Heart left ventricle (tissue), 16 donors: ENCODE measurements around the gene PLAA. TPM values are rescaled to one million over a fixed set of nuclear protein-coding genes. Genes with fewer than 3 reads are reported as not detected.
A peak's percentile ranks its signal among the peaks of the same experiment; 100 is the strongest.

Source experiments
- ATAC-seq, 4 donors: fragments of 200-7000 bp; cut with Tn5 transposase; one replicate each; pipeline ENCODE4 v1.9.1; 2020 to 2022; ENCODE audit warnings: moderate library complexity in 4 of 4, mild to moderate bottlenecking in 3 of 4, moderate number of reproducible peaks in 1 of 4
- DNase-seq, 5 donors: peaks; one replicate each; pipeline ENCODE4 v3.0.0-alpha.2; 2020
- H3K27ac ChIP-seq, 12 donors: fragments of 200-600 bp; sonication (generic) in 4 of 12; one replicate each; pipeline versions ENCODE4 v1.5.0 to v1.8.0; 2016 to 2022; ENCODE audit warnings: mild to moderate bottlenecking in 2 of 12
- H3K27me3 ChIP-seq, 9 donors: fragments of 200-600 bp; sonication (generic) in 2 of 9; one replicate each; pipeline versions ENCODE4 v1.5.1 to v1.8.0; 2016 to 2022; ENCODE audit warnings: mild to moderate bottlenecking in 3 of 9
- H3K36me3 ChIP-seq, 9 donors: fragments of 200-600 bp; sonication (generic) in 2 of 9; one replicate each; pipeline versions ENCODE4 v1.5.0 to v1.8.0; 2018 to 2022; ENCODE audit warnings: mild to moderate bottlenecking in 2 of 9
- H3K4me1 ChIP-seq, 12 donors: fragments of 200-600 bp; sonication (generic) in 4 of 12; one replicate each; pipeline versions ENCODE4 v1.5.0 to v1.8.0; 2016 to 2022; ENCODE audit warnings: mild to moderate bottlenecking in 3 of 12
- H3K4me3 ChIP-seq, 12 donors: fragments of 200-600 bp; sonication (generic) in 4 of 12; one replicate each; pipeline versions ENCODE4 v1.5.0 to v1.8.0; 2017 to 2022; ENCODE audit warnings: mild to moderate bottlenecking in 9 of 12, moderate library complexity in 4 of 12
- H3K9me3 ChIP-seq, 12 donors: fragments of 200-600 bp; sonication (generic) in 4 of 12; one replicate each; pipeline versions ENCODE4 v1.5.0 to v1.8.0; 2016 to 2022; ENCODE audit warnings: mild to moderate bottlenecking in 1 of 12
- POLR2A ChIP-seq, 2 donors: fragments of 450-650 bp; IDR thresholded peaks; one replicate each; pipeline ENCODE4 v1.6.1; 2017; ENCODE audit warnings: antibody characterized with exemption in 2 of 2, mild to moderate bottlenecking in 2 of 2, moderate library complexity in 2 of 2
- WGBS, 4 donors: extraction: QIAGEN DNeasy Blood & Tissue Kit in 2 of 4; methylation state at CpG; one replicate each; pipeline versions ENCODE4 v1.1.5 to v1.1.7; 2013 to 2018; 5-methylcytosine and 5-hydroxymethylcytosine counted together
- intact Hi-C, 10 donors: fragments of 100-400 bp; cut with DNase I; formaldehyde crosslinking; loops; one replicate each; pipeline versions ENCODE4 v1.11.1 to v1.14.2; 2022
- polyA plus RNA-seq, 2 donors: library from polyadenylated mRNA; stranded (reverse); fragments of 200-250 nt; gene quantifications; one replicate each; pipeline ENCODE4 v1.2.3, GENCODE V29; 2013
- total RNA-seq, 9 donors: library from RNA; depleted of rRNA in 2 of 9; stranded (reverse); fragments of >200 nt in 2 of 9; fragmentation: NEBNext Ultra II Directional in 3 of 9; extraction: Animal tissue kit (Norgen Biotek cat#: 25700) in 3 of 9; gene quantifications; one replicate each; pipeline versions ENCODE4 v1.1.0 to v1.2.4, GENCODE V29; 2016 to 2023
- TF ChIP-seq, protein P1 (sequence below), 12 donors: fragments of 200-600 bp; sonication (generic) in 4 of 12; IDR thresholded peaks; one replicate each; pipeline versions ENCODE4 v1.5.0 to v1.8.0; 2018 to 2022; ENCODE audit warnings: antibody characterized with exemption in 12 of 12, mild to moderate bottlenecking in 5 of 12
- donor health status: ischemic (EF 13 %, LVEDD 7.1; RV severe dilation, severe dysfunction).
- donor health status: healthy with polysubstance abuse.
- donor health status: DM: no; HTN: yes; CAD: no.
- donor health status: DM: no; HTN: no; CAD: no.
- donor health status: ischemic (EF 25% LVEDD 6.9; RV normal size, moderate dysfunction).
- donor health status: ischemic (EF 25% LVEDD 5.7; RV mildly dilated, moderate dysfunction).
- donor health status: healthy.
- donor health status: DM: yes; HTN: yes; CAD: no.
- donor health status: ischemic (EF 35%, LVEDD 5.7; RV mildly dilated, moderate dysfunction).
- donor health status: nonischemic (EF 11% LVEDD 7.7; RV severe dilation, severe dysfunction).
- donor health status: DM: yes; HTN: yes; CAD: no.
- donor health status: PGD.
- donor health status: ischemic (EF 29% LVEDD 5.4; RV normal size, mild dysfunction).
- donor health status: nonischemic (EF 23%, LVEDD 6.1; RV moderate dilation, normal function).

The PLAA gene
- total and polyA plus RNA-seq, 11 donors, result 9.1 to 42.5 (median 32.4) TPM

DNA sequence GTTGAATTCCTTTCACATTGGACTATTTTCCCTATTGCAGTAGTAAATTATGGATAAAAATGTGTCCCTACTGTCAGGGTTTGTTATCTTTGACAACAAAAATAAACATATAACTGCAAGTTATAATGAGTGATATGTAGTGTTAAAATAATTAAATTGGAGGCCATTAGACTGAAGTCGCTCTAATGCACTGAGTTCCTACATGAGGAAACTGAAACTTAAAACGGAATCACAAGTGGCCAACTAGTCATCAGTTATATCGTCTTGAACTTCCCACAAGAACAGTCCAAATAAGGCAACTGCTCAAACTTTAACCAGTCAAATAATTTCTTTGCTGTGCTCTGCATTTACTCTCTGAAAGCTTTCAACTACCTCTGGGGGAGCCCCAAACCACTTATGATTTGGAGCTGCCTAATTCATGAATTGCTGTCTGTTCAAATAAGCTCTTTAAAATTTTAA, 7.0 kb upstream of the PLAA start:
- Histone ChIP-seq H3K4me1 (peaks cover 0 to 24% (median 8%) of the 10 kb centered on the region in 12 donors), H3K27ac (peak overlapping the region in 2 of 12 donors; percentile 11 to 97), H3K36me3 (no peaks in the 10 kb centered on the region), H3K27me3 (no peaks in the 10 kb centered on the region), H3K9me3 (no peaks in the 10 kb centered on the region), H3K4me3 (peak overlapping the region in 1 of 12 donors; percentile 75)
- ATAC-seq (no peak), DNase-seq (no peak)
- TF ChIP-seq POLR2A (IDR thresholded peaks at IDR 0.05), result no peak
- TF ChIP-seq, protein P1, sequence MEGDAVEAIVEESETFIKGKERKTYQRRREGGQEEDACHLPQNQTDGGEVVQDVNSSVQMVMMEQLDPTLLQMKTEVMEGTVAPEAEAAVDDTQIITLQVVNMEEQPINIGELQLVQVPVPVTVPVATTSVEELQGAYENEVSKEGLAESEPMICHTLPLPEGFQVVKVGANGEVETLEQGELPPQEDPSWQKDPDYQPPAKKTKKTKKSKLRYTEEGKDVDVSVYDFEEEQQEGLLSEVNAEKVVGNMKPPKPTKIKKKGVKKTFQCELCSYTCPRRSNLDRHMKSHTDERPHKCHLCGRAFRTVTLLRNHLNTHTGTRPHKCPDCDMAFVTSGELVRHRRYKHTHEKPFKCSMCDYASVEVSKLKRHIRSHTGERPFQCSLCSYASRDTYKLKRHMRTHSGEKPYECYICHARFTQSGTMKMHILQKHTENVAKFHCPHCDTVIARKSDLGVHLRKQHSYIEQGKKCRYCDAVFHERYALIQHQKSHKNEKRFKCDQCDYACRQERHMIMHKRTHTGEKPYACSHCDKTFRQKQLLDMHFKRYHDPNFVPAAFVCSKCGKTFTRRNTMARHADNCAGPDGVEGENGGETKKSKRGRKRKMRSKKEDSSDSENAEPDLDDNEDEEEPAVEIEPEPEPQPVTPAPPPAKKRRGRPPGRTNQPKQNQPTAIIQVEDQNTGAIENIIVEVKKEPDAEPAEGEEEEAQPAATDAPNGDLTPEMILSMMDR (IDR thresholded peaks at IDR 0.05), result no peak
- 67 to 77% (median 75%) methylated on average over 3 of the region's 3 CpGs for WGBS, 4 donors
- intact Hi-C loops, result loop anchor here in 1 of 10 donors (10.0 kb wide), 1 partner anchor 571 kb away; the partner anchor contains the start of genes IFNK and MOB3B

DNA sequence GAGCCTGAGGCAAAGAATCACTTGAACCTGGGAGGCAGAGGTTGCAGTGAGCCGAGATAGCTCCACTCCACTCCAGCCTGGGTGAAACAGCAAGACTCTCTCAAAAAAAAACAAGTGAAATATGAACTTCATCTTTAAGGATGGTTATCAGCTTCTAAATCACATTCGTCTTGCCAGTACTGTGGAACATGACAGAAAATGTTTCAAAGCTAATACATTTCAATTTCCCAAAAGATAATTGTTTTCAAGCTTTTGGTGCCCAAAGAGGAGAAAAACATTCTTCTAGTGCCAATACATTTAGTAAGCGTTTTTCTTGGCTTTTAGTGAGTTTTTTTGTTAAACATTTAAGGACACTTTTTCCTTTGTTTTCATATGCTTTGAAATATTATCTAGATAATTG, 4.8 kb upstream of the PLAA start:
- H3K4me1 ChIP-seq, result peaks cover 0 to 23% (median 10%) of the 10 kb centered on the region in 12 donors
- H3K9me3 ChIP-seq, result no peaks in the 10 kb centered on the region
- ATAC-seq, result no peak
- no peak for DNase-seq
- H3K36me3 ChIP-seq, result no peaks in the 10 kb centered on the region
- H3K27ac ChIP-seq, result no peak overlapping the region
- no peak overlapping the region for H3K4me3 ChIP-seq
- no peak for TF ChIP-seq POLR2A (IDR thresholded peaks at IDR 0.05)
- TF ChIP-seq, protein P1 (IDR thresholded peaks at IDR 0.05), result no peak
- H3K27me3 ChIP-seq, result no peaks in the 10 kb centered on the region
- 78 to 85% (median 83%) methylated on average over 3 of the region's 3 CpGs for WGBS, 4 donors
- intact Hi-C loops, result loop anchor here in 1 of 10 donors (10.0 kb wide), 1 partner anchor 573 kb away; the partner anchor contains the start of genes IFNK and MOB3B

DNA sequence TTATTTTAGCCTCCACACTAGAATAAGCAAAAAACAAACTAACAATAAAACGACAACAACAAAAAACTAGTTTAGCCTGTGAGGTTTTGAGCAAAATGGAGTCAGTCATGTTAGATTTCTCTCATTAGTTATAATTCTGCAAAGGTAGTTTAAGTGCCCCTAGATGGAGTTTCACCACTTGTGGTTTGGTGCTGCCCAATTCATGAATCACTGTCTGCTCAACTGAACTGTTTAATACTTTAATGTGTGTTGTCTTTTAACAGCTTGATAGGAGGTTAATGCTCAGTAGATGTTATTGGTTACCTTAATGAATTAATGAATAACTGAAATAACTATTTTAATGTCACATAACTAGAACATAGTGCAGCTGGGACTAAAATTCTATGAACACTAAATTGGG, 3.5 kb upstream of the PLAA start:
- no peaks in the 10 kb centered on the region for H3K9me3 ChIP-seq
- no peak overlapping the region for H3K4me3 ChIP-seq
- no peak for TF ChIP-seq POLR2A (IDR thresholded peaks at IDR 0.05)
- TF ChIP-seq, protein P1 (IDR thresholded peaks at IDR 0.05), result no peak
- H3K36me3 ChIP-seq, result no peaks in the 10 kb centered on the region
- ATAC-seq (no peak), DNase-seq (no peak)
- H3K27ac ChIP-seq, result no peak overlapping the region
- intact Hi-C loops, result loop anchor here in 1 of 10 donors (10.0 kb wide), 1 partner anchor 574 kb away; the partner anchor contains the start of genes IFNK and MOB3B
- H3K4me1 ChIP-seq, result peaks cover 3 to 27% (median 15%) of the 10 kb centered on the region in 12 donors
- H3K27me3 ChIP-seq, result no peaks in the 10 kb centered on the region
- 83 to 97% (median 87%) methylated on average over 1 of the region's 1 CpG for WGBS, 4 donors

DNA sequence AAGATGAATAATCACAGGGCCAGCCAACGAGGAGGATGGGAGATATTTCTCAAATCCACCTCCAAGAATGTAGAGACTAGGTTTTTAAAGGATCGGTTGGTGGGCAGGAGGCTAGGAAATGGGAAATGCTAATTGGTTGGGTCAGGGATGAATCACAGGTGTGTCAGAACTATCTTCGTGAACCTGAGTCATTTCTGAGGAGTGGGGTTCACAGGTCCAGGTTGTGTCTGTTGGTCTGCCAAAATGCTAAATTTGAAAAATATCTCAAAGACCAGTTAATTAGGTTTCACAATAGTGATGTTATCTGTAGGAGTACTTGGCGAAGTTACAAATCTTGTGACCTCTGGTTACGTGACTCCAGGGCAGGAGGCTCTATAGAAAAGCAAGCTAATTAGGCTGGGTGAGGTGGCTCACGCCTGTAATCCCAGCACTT, 2.6 kb upstream of the PLAA start:
- Histone ChIP-seq H3K36me3 (no peaks in the 10 kb centered on the region), H3K4me3 (no peak overlapping the region), H3K27ac (no peak overlapping the region), H3K9me3 (no peaks in the 10 kb centered on the region), H3K4me1 (peaks cover 5 to 27% (median 21%) of the 10 kb centered on the region in 12 donors), H3K27me3 (no peaks in the 10 kb centered on the region)
- DNase-seq, result no peak
- whole genome bisulfite sequencing, 4 donors, result 68 to 76% (median 74%) methylated on average over 6 of the region's 6 CpGs
- intact Hi-C loops, result loop anchor here in 4 of 10 donors (5.0 to 10.0 kb wide), 3 partner anchors 52 to 575 kb away; partner anchors contain the start of genes CAAP1 (in 3 of the 4), IFNK (in 1 of the 4) and MOB3B (in 1 of the 4)
- ATAC-seq, result no peak
- no peak for TF ChIP-seq POLR2A (IDR thresholded peaks at IDR 0.05)
- TF ChIP-seq, protein P1 (IDR thresholded peaks at IDR 0.05), result no peak
